C4-2B (cell line): ENCODE data around the gene CASK.

Experiments used
- ZFX ChIP-seq: fragments of 450-650 bp; IDR thresholded peaks from 2 replicates; pipeline ENCODE4 v1.6.1; 2017
- TF ChIP-seq, protein P1 (sequence below): fragments of 450-650 bp; conservative IDR thresholded peaks from 2 replicates; pipeline ENCODE4 v1.5.1; 2017; ENCODE audit warnings: mild to moderate bottlenecking

DNA sequence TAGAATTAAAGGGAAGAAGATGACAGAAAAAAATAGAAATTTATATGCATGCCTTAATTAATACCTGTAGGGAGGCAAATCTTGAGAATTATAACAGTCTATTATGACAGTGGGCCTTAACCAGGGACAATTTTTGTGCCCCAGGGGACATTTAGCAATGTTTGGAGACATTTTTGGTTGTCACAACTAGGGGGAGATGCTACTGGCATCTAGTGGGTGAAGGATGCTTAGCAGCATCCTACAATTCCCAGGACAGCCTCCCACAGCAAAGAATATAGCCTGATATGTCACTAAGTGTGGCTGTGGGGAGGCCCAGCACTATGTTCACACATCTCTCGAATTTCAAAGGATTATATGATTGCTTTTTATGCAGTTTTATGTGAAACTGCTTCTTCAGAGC lies 188.8 kb downstream of the CASK start:
- TF ChIP-seq, protein P1, sequence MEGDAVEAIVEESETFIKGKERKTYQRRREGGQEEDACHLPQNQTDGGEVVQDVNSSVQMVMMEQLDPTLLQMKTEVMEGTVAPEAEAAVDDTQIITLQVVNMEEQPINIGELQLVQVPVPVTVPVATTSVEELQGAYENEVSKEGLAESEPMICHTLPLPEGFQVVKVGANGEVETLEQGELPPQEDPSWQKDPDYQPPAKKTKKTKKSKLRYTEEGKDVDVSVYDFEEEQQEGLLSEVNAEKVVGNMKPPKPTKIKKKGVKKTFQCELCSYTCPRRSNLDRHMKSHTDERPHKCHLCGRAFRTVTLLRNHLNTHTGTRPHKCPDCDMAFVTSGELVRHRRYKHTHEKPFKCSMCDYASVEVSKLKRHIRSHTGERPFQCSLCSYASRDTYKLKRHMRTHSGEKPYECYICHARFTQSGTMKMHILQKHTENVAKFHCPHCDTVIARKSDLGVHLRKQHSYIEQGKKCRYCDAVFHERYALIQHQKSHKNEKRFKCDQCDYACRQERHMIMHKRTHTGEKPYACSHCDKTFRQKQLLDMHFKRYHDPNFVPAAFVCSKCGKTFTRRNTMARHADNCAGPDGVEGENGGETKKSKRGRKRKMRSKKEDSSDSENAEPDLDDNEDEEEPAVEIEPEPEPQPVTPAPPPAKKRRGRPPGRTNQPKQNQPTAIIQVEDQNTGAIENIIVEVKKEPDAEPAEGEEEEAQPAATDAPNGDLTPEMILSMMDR = peak; percentile 56
- TF ChIP-seq ZFX = no peak
